AG10803 (cell line): Measurements from ENCODE around the gene SSX2IP.

ENCODE experiments used
- DNase-seq: peaks from one replicate; pipeline ENCODE4 v3.0.0; 2010; ENCODE audit warnings: low read depth
- H3K4me3 ChIP-seq: 2 replicates; pipeline ENCODE4 v1.5.1; 2011; ENCODE audit warnings: mild to moderate bottlenecking, low read length, control low read depth
- TF ChIP-seq, protein P1 (sequence below): conservative IDR thresholded peaks from 2 replicates; pipeline ENCODE4 v1.5.1; 2011; ENCODE audit warnings: mild to moderate bottlenecking, low read length, control low read depth, inconsistent platforms

Gene SSX2IP, protein sequence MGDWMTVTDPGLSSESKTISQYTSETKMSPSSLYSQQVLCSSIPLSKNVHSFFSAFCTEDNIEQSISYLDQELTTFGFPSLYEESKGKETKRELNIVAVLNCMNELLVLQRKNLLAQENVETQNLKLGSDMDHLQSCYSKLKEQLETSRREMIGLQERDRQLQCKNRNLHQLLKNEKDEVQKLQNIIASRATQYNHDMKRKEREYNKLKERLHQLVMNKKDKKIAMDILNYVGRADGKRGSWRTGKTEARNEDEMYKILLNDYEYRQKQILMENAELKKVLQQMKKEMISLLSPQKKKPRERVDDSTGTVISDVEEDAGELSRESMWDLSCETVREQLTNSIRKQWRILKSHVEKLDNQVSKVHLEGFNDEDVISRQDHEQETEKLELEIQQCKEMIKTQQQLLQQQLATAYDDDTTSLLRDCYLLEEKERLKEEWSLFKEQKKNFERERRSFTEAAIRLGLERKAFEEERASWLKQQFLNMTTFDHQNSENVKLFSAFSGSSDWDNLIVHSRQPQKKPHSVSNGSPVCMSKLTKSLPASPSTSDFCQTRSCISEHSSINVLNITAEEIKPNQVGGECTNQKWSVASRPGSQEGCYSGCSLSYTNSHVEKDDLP

DNA sequence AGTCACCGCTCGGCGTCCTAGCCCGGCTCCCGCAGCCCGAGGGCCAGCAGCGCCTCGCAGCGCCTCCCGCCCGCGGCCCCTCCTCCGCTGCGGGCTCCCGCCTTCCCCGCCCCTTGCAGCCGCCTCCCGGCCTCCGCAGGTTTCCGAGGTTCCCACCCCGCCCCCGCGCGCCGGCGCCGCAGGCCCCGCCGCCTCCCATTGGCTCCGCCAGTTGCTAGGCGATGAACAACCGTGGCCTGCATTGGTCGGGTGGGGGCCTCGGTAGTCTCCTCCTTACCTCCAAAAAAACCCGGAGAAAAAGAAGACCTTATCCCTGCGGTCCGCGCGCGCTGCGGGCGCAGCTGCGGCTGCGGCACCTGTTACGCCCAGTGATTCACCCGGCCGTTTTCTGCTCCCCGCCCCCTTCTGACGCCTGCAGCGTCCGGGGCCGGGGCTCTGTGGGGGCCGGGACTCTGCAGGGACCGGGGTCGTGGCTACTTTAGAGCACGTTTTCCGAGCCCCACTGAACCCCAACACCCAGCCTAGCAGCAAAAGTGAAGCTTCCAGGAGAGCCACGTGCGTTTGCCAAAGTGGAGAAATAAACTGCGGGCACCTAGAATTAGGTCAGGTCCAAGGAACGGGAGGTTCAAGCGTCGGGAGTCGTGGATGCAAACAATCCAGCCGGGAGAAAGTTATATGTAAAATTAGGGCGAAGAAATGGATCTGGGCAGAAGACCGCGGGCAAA, at the start of gene SSX2IP:
SSX2IP (minus strand) TSS at position 65 of the 725 bp plus-strand sequence. CDS start 19,242 bp downstream, outside the sequence.
- TF ChIP-seq, protein P1, sequence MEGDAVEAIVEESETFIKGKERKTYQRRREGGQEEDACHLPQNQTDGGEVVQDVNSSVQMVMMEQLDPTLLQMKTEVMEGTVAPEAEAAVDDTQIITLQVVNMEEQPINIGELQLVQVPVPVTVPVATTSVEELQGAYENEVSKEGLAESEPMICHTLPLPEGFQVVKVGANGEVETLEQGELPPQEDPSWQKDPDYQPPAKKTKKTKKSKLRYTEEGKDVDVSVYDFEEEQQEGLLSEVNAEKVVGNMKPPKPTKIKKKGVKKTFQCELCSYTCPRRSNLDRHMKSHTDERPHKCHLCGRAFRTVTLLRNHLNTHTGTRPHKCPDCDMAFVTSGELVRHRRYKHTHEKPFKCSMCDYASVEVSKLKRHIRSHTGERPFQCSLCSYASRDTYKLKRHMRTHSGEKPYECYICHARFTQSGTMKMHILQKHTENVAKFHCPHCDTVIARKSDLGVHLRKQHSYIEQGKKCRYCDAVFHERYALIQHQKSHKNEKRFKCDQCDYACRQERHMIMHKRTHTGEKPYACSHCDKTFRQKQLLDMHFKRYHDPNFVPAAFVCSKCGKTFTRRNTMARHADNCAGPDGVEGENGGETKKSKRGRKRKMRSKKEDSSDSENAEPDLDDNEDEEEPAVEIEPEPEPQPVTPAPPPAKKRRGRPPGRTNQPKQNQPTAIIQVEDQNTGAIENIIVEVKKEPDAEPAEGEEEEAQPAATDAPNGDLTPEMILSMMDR: no peak
- peak; percentile 92 for DNase-seq

DNA sequence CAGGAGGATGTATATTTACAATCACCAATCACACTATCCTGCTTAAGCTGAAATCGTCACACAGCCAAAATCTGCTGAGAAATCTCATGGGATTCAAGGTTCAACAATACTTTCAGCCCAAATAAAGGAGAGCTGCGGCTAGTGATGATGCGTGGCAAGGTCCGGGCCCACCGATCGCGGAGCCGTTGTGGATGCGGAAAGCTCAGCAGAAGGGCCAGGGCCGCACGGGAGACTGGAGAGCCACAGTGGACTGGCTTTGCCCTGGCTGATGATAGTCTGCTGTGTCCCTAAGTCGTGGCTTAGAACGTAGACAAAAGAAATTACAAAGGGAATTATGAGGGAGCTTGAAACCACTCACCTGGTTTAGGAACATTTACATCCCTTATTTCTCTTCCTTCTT, 48.0 kb upstream of the SSX2IP start:
- no peak for DNase-seq
- TF ChIP-seq, protein P1: no peak
- no peak overlapping the region for H3K4me3 ChIP-seq

More for the DNA sequence above, at the start of gene SSX2IP:
- H3K4me3 ChIP-seq: peak within 1 kb of the TSS; percentile 72

DNA sequence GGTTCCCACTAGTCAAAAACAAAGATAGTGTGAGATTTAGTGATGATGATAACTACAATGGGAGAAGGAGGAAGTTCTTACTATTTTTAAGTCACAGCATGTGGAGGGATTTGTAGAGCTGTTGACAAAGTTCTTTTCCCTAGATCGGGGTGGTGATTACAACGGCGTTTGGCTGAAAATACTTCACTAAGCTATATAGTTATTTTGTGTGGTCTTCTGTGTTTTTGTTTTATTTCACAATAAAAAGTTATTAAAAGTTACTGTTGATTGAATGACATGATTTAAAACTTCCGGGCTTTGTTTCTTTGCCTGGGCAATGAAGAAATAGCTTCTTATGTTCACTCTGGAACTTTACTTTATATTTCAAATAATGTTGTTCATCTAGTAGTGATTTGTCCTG, 47.3 kb upstream of the SSX2IP start:
- no peak overlapping the region for H3K4me3 ChIP-seq
- DNase-seq: no peak
- TF ChIP-seq, protein P1: no peak

DNA sequence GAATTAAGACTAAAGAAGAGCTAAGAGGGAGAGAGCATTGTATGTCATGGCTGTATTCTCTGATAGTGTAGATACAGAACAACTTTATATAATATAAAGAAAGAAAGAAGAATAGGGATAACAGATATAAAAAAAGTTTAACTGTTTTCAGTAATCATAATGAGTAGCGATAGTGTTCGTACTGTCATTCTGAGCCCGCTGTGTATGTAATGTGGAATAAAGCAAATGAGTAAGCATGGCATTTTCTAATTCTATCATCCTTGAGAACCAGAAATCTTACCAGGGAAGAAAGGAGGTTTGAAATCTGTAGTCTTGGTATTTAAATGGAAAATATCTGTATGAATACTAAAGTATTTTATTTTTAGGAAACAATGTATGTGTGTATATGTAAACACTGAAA, 46.7 kb upstream of the SSX2IP start:
- TF ChIP-seq, protein P1: no peak
- no peak for DNase-seq
- H3K4me3 ChIP-seq: no peak overlapping the region

DNA sequence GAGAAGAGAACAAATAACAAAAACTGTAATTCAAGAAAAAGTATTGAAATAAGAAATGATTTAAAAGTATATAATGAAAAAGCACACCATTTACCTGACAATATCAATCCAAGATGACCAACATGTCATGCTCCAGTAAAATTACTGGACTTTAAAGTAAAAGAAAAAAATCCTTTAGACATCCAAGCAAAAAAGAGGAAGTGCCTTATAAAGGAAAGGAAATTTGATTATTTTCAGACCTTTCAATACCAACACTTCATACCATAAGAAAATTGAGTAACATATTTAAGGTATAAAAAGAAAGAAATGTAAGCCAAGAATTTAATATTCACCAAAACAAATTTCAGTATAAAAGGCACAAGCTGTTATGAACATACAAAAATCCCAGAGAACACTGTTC, 46.2 kb upstream of the SSX2IP start:
- no peak for DNase-seq
- H3K4me3 ChIP-seq: no peak overlapping the region
- TF ChIP-seq, protein P1: no peak

DNA sequence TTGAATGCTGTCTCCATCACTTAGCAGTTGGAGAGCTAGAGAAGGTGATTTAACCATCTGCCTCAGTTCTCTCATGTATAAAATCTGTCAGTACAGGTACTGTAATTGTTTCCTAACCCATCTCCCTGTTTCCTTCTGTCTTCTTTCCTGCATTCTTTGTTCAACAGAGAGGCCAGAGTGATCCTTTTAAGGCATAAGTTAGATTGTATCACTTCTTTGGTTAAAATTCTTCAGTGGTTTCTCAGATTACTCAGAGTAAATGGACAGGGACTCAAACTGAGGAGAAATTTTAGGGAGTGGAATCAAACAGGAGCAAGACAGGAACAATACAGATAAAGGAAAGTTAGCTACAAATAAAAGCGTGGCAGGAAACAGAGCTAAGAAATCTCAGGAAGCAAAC, 45.2 kb upstream of the SSX2IP start:
- TF ChIP-seq, protein P1: no peak
- DNase-seq: no peak
- no peak overlapping the region for H3K4me3 ChIP-seq
